Neural cell (in vitro differentiated cells): ENCODE data around the gene ENG. TPM values are rescaled to one million over a fixed set of nuclear protein-coding genes. Genes with fewer than 3 reads are reported as not detected.
A peak's percentile ranks its signal among the peaks of the same experiment; 100 is the strongest.

Source experiments
- H2AFZ ChIP-seq: fragments of 200-600, 300-800 bp; sonication (generic), shearing (Covaris generic); 2 replicates; pipeline ENCODE4 v1.6.0; 2014; ENCODE audit warnings: low read depth, mild to moderate bottlenecking, antibody characterized with exemption, low read length, moderate library complexity
- H3F3A ChIP-seq: fragments of 200-600 bp; shearing (Covaris generic); 2 replicates; pipeline ENCODE4 v1.6.1; 2016; ENCODE audit warnings: mild to moderate bottlenecking, moderate library complexity, mixed read lengths, antibody characterized with exemption, low read length; ENCODE audit not compliant: insufficient read depth, poor library complexity, severe bottlenecking
- H3K27ac ChIP-seq: fragments of 200-600, 300-800 bp; sonication (generic), shearing (Covaris generic); 2 replicates; pipeline ENCODE4 v1.5.1; 2014; ENCODE audit warnings: mild to moderate bottlenecking, low read length, moderate library complexity
- H3K27me3 ChIP-seq: fragments of 300-800, 200-600 bp; sonication (generic), shearing (Covaris generic); 2 replicates; pipeline ENCODE4 v1.6.0; 2014; ENCODE audit warnings: mild to moderate bottlenecking, low read depth, low read length, moderate library complexity; ENCODE audit not compliant: insufficient read depth
- H3K36me3 ChIP-seq: fragments of 300-800, 200-600 bp; sonication (generic), shearing (Covaris generic); 2 replicates; pipeline ENCODE4 v1.5.1; 2014; ENCODE audit warnings: mild to moderate bottlenecking, antibody characterized with exemption, low read length, moderate library complexity; ENCODE audit not compliant: insufficient read depth
- H3K4me2 ChIP-seq: fragments of 300-800, 200-600 bp; sonication (generic), shearing (Covaris generic); 2 replicates; pipeline ENCODE4 v1.6.0; 2014; ENCODE audit warnings: mild to moderate bottlenecking, low read length
- H3K4me3 ChIP-seq: fragments of 300-800, 200-600 bp; sonication (generic), shearing (Covaris generic); 2 replicates; pipeline ENCODE4 v1.5.1; 2014; ENCODE audit warnings: mild to moderate bottlenecking, low read length, moderate library complexity
- H3K79me2 ChIP-seq: fragments of 200-600 bp; shearing (Covaris generic); replicated peaks from 2 replicates; pipeline ENCODE4 v1.6.0; 2014; ENCODE audit warnings: mild to moderate bottlenecking, low read length, moderate library complexity; ENCODE audit not compliant: insufficient read depth
- H3K9ac ChIP-seq: fragments of 300-800, 200-600 bp; sonication (generic), shearing (Covaris generic); 2 replicates; pipeline ENCODE4 v1.6.1; 2016; ENCODE audit warnings: mild to moderate bottlenecking, low read length, mixed read lengths
- H3K9me2 ChIP-seq: fragments of 200-600 bp; shearing (Covaris generic); 2 replicates; pipeline ENCODE4 v1.6.1; 2016; ENCODE audit warnings: mild to moderate bottlenecking, low read length, mixed read lengths; ENCODE audit not compliant: insufficient read depth
- H3K9me3 ChIP-seq: fragments of 200-600, 300-800 bp; sonication (generic), shearing (Covaris generic); 2 replicates; pipeline ENCODE4 v1.6.1; 2016; ENCODE audit warnings: mild to moderate bottlenecking, mixed run types, low read length, moderate library complexity, mixed read lengths
- H4K20me1 ChIP-seq: fragments of 200-600 bp; shearing (Covaris generic); 2 replicates; pipeline ENCODE4 v1.6.1; 2016; ENCODE audit warnings: mild to moderate bottlenecking, mixed run types; ENCODE audit not compliant: insufficient read depth
- EP300 ChIP-seq: fragments of 450-650 bp; conservative IDR thresholded peaks from 2 replicates; pipeline ENCODE4 v1.6.1; 2014; ENCODE audit warnings: antibody characterized with exemption, mild to moderate bottlenecking, moderate library complexity; ENCODE audit not compliant: poor library complexity, severe bottlenecking
- EZH2 ChIP-seq: fragments of 200-600, 300-800 bp; shearing (Covaris generic), sonication (generic); IDR thresholded peaks from 2 replicates; pipeline ENCODE4 v1.6.1; 2014; ENCODE audit warnings: antibody characterized with exemption, low read length, borderline replicate concordance, mild to moderate bottlenecking; ENCODE audit not compliant: insufficient read depth, poor library complexity, severe bottlenecking
- MXI1 ChIP-seq: fragments of 450-650 bp; conservative IDR thresholded peaks from 2 replicates; pipeline ENCODE4 v1.6.1; 2014; ENCODE audit warnings: antibody characterized with exemption, mild to moderate bottlenecking; ENCODE audit not compliant: poor library complexity, severe bottlenecking
- POLR2AphosphoS5 ChIP-seq: IDR thresholded peaks from 2 replicates; pipeline ENCODE4 v1.6.1; 2012
- RAD21 ChIP-seq: fragments of 450-650 bp; conservative IDR thresholded peaks from 2 replicates; pipeline ENCODE4 v1.6.1; 2014; ENCODE audit warnings: antibody characterized with exemption, mild to moderate bottlenecking, moderate library complexity
- SMC3 ChIP-seq: fragments of 450-650 bp; conservative IDR thresholded peaks from 2 replicates; pipeline ENCODE4 v1.6.1; 2014; ENCODE audit warnings: antibody characterized with exemption, mild to moderate bottlenecking, moderate library complexity; ENCODE audit not compliant: poor library complexity
- TAF1 ChIP-seq: IDR thresholded peaks from 2 replicates; pipeline ENCODE4 v1.6.1; 2012; ENCODE audit warnings: low read depth
- polyA plus RNA-seq: library from polyadenylated mRNA; depleted of rRNA; stranded (reverse); fragments of >200 nt; gene quantifications from 2 replicates; pipeline ENCODE4 v1.2.3, GENCODE V29; 2014
- TF ChIP-seq, protein P1 (sequence below): fragments of 450-650 bp; IDR thresholded peaks from 2 replicates; pipeline ENCODE4 v1.5.1; 2014; ENCODE audit warnings: antibody characterized with exemption, mild to moderate bottlenecking, moderate library complexity; ENCODE audit not compliant: poor library complexity, severe bottlenecking
- TF ChIP-seq, protein P2 (sequence below): IDR thresholded peaks from 2 replicates; pipeline ENCODE4 v1.6.1; 2012; ENCODE audit warnings: borderline replicate concordance

ENG gene
- polyA plus RNA-seq, 1 donor from 2014 or later, result not detected

DNA sequence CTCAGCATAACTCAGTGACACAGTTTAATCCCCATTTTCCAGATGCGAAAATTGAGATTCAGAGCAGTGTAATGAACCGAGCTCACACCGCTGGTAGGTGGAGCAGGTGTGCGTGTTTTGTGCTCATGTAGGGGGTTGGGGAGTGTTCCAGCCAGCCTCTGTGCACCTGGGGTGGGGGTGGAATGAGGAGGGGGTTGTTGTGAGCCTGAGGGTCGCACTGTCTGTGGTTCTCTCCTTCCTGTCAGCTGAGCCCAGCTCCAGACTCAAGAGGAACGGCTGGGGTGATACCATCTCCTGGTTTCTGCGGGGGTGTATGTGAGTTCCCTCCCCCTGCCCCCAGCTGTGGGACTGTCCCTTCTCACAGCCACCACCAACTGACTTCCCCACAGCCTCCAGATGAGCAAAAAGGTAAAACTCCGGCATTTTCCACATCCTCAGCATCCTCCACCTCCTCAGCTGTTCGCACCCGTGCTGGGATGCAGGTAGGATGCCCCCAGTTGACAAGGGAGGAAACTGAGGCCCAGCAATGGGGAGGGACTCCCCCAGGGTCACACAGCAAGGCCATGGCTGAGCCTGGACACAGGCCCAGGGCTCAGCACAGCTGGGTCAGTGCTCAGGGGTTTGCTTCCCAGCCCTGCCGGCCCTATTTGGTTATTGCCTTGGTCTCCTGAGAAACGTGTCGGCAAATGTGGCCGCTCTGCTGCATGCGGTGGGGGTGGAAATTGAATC is 78.1 kb downstream of the ENG start:
- H3K4me3 ChIP-seq, result no peak overlapping the region
- H3K9me3 ChIP-seq, result no peaks in the 10 kb centered on the region
- H3K4me2 ChIP-seq, result no peak overlapping the region
- H3K79me2 ChIP-seq, result no peaks in the 10 kb centered on the region
- no peaks in the 10 kb centered on the region for H3K9me2 ChIP-seq
- no peaks in the 10 kb centered on the region for H4K20me1 ChIP-seq
- no peaks in the 10 kb centered on the region for H3K36me3 ChIP-seq
- H3K9ac ChIP-seq, result peak overlapping the region; percentile 31
- no peak for TF ChIP-seq TAF1
- no peak for TF ChIP-seq EZH2
- TF ChIP-seq, protein P1, sequence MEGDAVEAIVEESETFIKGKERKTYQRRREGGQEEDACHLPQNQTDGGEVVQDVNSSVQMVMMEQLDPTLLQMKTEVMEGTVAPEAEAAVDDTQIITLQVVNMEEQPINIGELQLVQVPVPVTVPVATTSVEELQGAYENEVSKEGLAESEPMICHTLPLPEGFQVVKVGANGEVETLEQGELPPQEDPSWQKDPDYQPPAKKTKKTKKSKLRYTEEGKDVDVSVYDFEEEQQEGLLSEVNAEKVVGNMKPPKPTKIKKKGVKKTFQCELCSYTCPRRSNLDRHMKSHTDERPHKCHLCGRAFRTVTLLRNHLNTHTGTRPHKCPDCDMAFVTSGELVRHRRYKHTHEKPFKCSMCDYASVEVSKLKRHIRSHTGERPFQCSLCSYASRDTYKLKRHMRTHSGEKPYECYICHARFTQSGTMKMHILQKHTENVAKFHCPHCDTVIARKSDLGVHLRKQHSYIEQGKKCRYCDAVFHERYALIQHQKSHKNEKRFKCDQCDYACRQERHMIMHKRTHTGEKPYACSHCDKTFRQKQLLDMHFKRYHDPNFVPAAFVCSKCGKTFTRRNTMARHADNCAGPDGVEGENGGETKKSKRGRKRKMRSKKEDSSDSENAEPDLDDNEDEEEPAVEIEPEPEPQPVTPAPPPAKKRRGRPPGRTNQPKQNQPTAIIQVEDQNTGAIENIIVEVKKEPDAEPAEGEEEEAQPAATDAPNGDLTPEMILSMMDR, result no peak
- TF ChIP-seq MXI1, result no peak
- no peak for TF ChIP-seq EP300
- TF ChIP-seq RAD21, result no peak
- TF ChIP-seq SMC3, result no peak
- TF ChIP-seq POLR2AphosphoS5, result no peak
- TF ChIP-seq, protein P2, sequence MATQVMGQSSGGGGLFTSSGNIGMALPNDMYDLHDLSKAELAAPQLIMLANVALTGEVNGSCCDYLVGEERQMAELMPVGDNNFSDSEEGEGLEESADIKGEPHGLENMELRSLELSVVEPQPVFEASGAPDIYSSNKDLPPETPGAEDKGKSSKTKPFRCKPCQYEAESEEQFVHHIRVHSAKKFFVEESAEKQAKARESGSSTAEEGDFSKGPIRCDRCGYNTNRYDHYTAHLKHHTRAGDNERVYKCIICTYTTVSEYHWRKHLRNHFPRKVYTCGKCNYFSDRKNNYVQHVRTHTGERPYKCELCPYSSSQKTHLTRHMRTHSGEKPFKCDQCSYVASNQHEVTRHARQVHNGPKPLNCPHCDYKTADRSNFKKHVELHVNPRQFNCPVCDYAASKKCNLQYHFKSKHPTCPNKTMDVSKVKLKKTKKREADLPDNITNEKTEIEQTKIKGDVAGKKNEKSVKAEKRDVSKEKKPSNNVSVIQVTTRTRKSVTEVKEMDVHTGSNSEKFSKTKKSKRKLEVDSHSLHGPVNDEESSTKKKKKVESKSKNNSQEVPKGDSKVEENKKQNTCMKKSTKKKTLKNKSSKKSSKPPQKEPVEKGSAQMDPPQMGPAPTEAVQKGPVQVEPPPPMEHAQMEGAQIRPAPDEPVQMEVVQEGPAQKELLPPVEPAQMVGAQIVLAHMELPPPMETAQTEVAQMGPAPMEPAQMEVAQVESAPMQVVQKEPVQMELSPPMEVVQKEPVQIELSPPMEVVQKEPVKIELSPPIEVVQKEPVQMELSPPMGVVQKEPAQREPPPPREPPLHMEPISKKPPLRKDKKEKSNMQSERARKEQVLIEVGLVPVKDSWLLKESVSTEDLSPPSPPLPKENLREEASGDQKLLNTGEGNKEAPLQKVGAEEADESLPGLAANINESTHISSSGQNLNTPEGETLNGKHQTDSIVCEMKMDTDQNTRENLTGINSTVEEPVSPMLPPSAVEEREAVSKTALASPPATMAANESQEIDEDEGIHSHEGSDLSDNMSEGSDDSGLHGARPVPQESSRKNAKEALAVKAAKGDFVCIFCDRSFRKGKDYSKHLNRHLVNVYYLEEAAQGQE, result no peak
- H3K27me3 ChIP-seq, result no peaks in the 10 kb centered on the region
- no peak overlapping the region for H2AFZ ChIP-seq
- no peak overlapping the region for H3K27ac ChIP-seq
- no peaks in the 10 kb centered on the region for H3F3A ChIP-seq

GRCh38 chr9:127773981-127774380 is 80.5 kb downstream of the ENG start:
- no peak overlapping the region for H2AFZ ChIP-seq
- H3K79me2 ChIP-seq, result no peaks in the 10 kb centered on the region
- H4K20me1 ChIP-seq, result no peaks in the 10 kb centered on the region
- H3K9ac ChIP-seq, result no peak overlapping the region
- no peaks in the 10 kb centered on the region for H3K9me3 ChIP-seq
- no peak overlapping the region for H3K27ac ChIP-seq
- TF ChIP-seq EZH2, result no peak
- TF ChIP-seq POLR2AphosphoS5, result no peak
- no peak for TF ChIP-seq TAF1
- no peak for TF ChIP-seq MXI1
- TF ChIP-seq, protein P2, result no peak
- TF ChIP-seq EP300, result no peak
- TF ChIP-seq, protein P1, result no peak
- H3K4me3 ChIP-seq, result no peak overlapping the region
- H3K4me2 ChIP-seq, result no peak overlapping the region
- H3K36me3 ChIP-seq, result no peaks in the 10 kb centered on the region
- H3K27me3 ChIP-seq, result no peaks in the 10 kb centered on the region
- no peaks in the 10 kb centered on the region for H3F3A ChIP-seq
- no peaks in the 10 kb centered on the region for H3K9me2 ChIP-seq
